GM12878 (cell line): ENCODE results near the gene SPTBN2. TPM values are rescaled to one million over a fixed set of nuclear protein-coding genes. Genes with fewer than 3 reads are reported as not detected.

Experiments used
- ATAC-seq: fragments of 200-7000 bp; cut with Tn5 transposase; 3 replicates; pipeline ENCODE4 v1.9.1; 2020; ENCODE audit warnings: mild to moderate bottlenecking, moderate library complexity
- BruUV-seq: library from RNA; stranded (reverse); fragments of 400-500 nt; replicated peaks from 2 replicates; lab custom pipeline; 2021; lab: Mats Ljungman, UMichigan
- CTCF ChIA-PET: fragments of 300-600 bp; sonication (Branson Sonifier 250); formaldehyde crosslinking; extraction: SDS; loops from one replicate; lab custom pipeline; 2021; ENCODE audit warnings: inconsistent platforms; lab: Yijun Ruan, JAX
- POLR2A ChIA-PET: fragments of 350-600 bp; formaldehyde crosslinking; extraction: SDS; loops from one replicate; lab custom pipeline; 2021; ENCODE audit warnings: inconsistent platforms; lab: Charles Lee
- RAD21 ChIA-PET: fragments of 300-600 bp; sonication (Branson Sonifier 250); formaldehyde crosslinking; loops from one replicate; lab custom pipeline; 2023; ENCODE audit warnings: antibody characterized with exemption; ENCODE audit not compliant: unreplicated experiment; lab: Charles Lee
- SMC1A ChIA-PET: fragments of 300-600 bp; sonication (Branson Sonifier 250); formaldehyde crosslinking; loops from one replicate; lab custom pipeline; 2023; ENCODE audit not compliant: unreplicated experiment, uncharacterized antibody; lab: Charles Lee
- DNase-seq: peaks from one replicate; pipeline ENCODE4 v3.0.0-alpha.2; 2011; ENCODE audit warnings: low read depth, low spot score
- FAIRE-seq: peaks from 3 replicates; lab custom pipeline; 2011; peaks lifted over from hg19 to GRCh38; lab: Jason Lieb, UNC
- H2AFZ ChIP-seq: 2 replicates; pipeline ENCODE4 v1.6.0; 2011; ENCODE audit warnings: low read depth, low read length, control low read depth; ENCODE audit not compliant: control insufficient read depth
- H3K27ac ChIP-seq: 2 replicates; pipeline ENCODE4 v1.5.1; 2011; ENCODE audit warnings: control low read depth; ENCODE audit not compliant: control insufficient read depth, insufficient read depth
- H3K27me3 ChIP-seq, 2 experiments: replicated peaks in 1 of 2; 2 replicates each; pipeline versions ENCODE4 v1.6.0 to v1.6.1; 2011; ENCODE audit warnings: low read length in 1 of 2; ENCODE audit not compliant: control insufficient read depth in 2 of 2, insufficient read depth in 2 of 2
- H3K36me3 ChIP-seq, 2 experiments: 2 replicates each; pipeline ENCODE4 v1.5.1; 2011; ENCODE audit warnings: low read length in 1 of 2; ENCODE audit not compliant: control insufficient read depth in 2 of 2, insufficient read depth in 2 of 2
- H3K4me1 ChIP-seq: 2 replicates; pipeline ENCODE4 v1.6.1; 2011; ENCODE audit warnings: mild to moderate bottlenecking, low read length, moderate library complexity, mixed read lengths; ENCODE audit not compliant: control insufficient read depth, insufficient read depth
- H3K4me2 ChIP-seq: 2 replicates; pipeline ENCODE4 v1.6.0; 2011; ENCODE audit warnings: control low read depth; ENCODE audit not compliant: control insufficient read depth, insufficient read depth
- H3K4me3 ChIP-seq: fragments of 200-600 bp; sonication (generic); 2 replicates; pipeline ENCODE4 v1.5.1; 2016
- H3K79me2 ChIP-seq: 2 replicates; pipeline ENCODE4 v1.6.0; 2011; ENCODE audit warnings: low read length; ENCODE audit not compliant: control insufficient read depth, insufficient read depth
- H3K9ac ChIP-seq: 2 replicates; pipeline ENCODE4 v1.8.0; 2011; ENCODE audit warnings: low read length, control low read depth, mixed read lengths; ENCODE audit not compliant: control insufficient read depth, insufficient read depth
- H3K9me3 ChIP-seq: replicated peaks from 3 replicates; pipeline ENCODE4 v1.5.1; 2011; ENCODE audit warnings: mild to moderate bottlenecking, low read length; ENCODE audit not compliant: control insufficient read depth, insufficient read depth
- H4K20me1 ChIP-seq: 2 replicates; pipeline ENCODE4 v1.6.0; 2011; ENCODE audit not compliant: control insufficient read depth, insufficient read depth
- BACH1 ChIP-seq: fragments of 450-650 bp; IDR thresholded peaks from 2 replicates; pipeline ENCODE4 v1.6.1; 2017; ENCODE audit warnings: mild to moderate bottlenecking, borderline replicate concordance
- BCL3 ChIP-seq: IDR thresholded peaks from 2 replicates; pipeline ENCODE4 v1.6.1; 2011; ENCODE audit warnings: borderline replicate concordance, low read depth, mild to moderate bottlenecking, moderate library complexity, low read length; ENCODE audit not compliant: insufficient read depth, poor library complexity, severe bottlenecking
- CREB1 ChIP-seq: IDR thresholded peaks from 2 replicates; pipeline ENCODE4 v1.6.1; 2012; ENCODE audit warnings: low read depth, mild to moderate bottlenecking, inconsistent platforms
- ELK1 ChIP-seq: IDR thresholded peaks from 2 replicates; pipeline ENCODE4 v1.6.1; 2012; ENCODE audit warnings: low read depth, low read length, improper control_type of control experiment
- FOS ChIP-seq: IDR thresholded peaks from 3 replicates; pipeline ENCODE4 v1.6.1; 2011; ENCODE audit warnings: borderline replicate concordance; ENCODE audit not compliant: insufficient read length; ENCODE audit errors: extremely low read depth
- HDAC2 ChIP-seq: fragments of 200-600 bp; sonication (generic); IDR thresholded peaks from 2 replicates; pipeline ENCODE4 v1.6.1; 2017
- MXI1 ChIP-seq: fragments of 150-350 bp; IDR thresholded peaks from 2 replicates; pipeline ENCODE4 v1.6.1; 2011; ENCODE audit warnings: low read depth, mild to moderate bottlenecking, inconsistent platforms, low read length, improper control_type of control experiment
- NFYB ChIP-seq: IDR thresholded peaks from 2 replicates; pipeline ENCODE4 v1.6.1; 2011; ENCODE audit warnings: low read depth, mild to moderate bottlenecking, low read length, improper control_type of control experiment, moderate library complexity; ENCODE audit not compliant: insufficient read depth
- PKNOX1 ChIP-seq: fragments of 450-650 bp; IDR thresholded peaks from 2 replicates; pipeline ENCODE4 v1.6.1; 2016; ENCODE audit warnings: mild to moderate bottlenecking
- RFX5 ChIP-seq: IDR thresholded peaks from 2 replicates; pipeline ENCODE4 v1.6.1; 2011; ENCODE audit warnings: low read depth, low read length, improper control_type of control experiment
- WGBS: methylation state at CpG from one replicate; pipeline ENCODE4 v1.1.6; 2016; ENCODE audit warnings: low lambda C conversion rate; ENCODE audit not compliant: insufficient replicate concordance, insufficient coverage; ENCODE audit errors: missing lambda C conversion rate; 5-methylcytosine and 5-hydroxymethylcytosine counted together
- in situ Hi-C: fragments of 300-500 bp; cut with MboI; formaldehyde crosslinking; loops from 9 replicates; pipeline ENCODE4 v1.14.3; 2018; ENCODE audit warnings: mixed read lengths
- intact Hi-C: fragments of 100-400 bp; cut with micrococcal nuclease; formaldehyde crosslinking; loops from one replicate; pipeline ENCODE4 v1.14.2; 2022; ENCODE audit not compliant: unreplicated experiment
- polyA plus RNA-seq, 11 experiments: library from polyadenylated mRNA; depleted of rRNA in 4 of 11; unstranded in 6 of 11; stranded (reverse) in 5 of 11; fragments of >200 nt; fragmentation: Nextera tagmentation in 4 of 11; fragmentation: Illumina TruSeq in 1 of 11; extraction: Ambion mirVana in 4 of 11; extraction: Trizol in 1 of 11; gene quantifications; 1 replicate in 1 of 11; 2 replicates in 10 of 11; pipeline versions ENCODE4 v1.2.1 to v1.2.3, GENCODE V29; 2011 to 2016; ENCODE audit warnings: inconsistent platforms in 2 of 11, missing spikeins in 2 of 11, low read depth in 1 of 11
- total RNA-seq, 4 experiments: library from RNA; depleted of rRNA in 3 of 4; stranded (reverse); fragments of >200 nt in 3 of 4; fragmentation: Illumina TruSeq in 1 of 4; extraction: Trizol in 1 of 4; gene quantifications; 2 replicates each; pipeline versions ENCODE4 v1.2.1 to v1.2.3, GENCODE V29; 2013 to 2021
- TF ChIP-seq, protein P1 (sequence below): fragments of 450-650 bp; IDR thresholded peaks from 2 replicates; pipeline ENCODE4 v1.6.1; 2017; ENCODE audit warnings: mild to moderate bottlenecking, moderate library complexity
- TF ChIP-seq, protein P2 (sequence below): fragments of 450-650 bp; IDR thresholded peaks from 2 replicates; pipeline ENCODE4 v1.6.1; 2014; ENCODE audit warnings: mild to moderate bottlenecking

Gene SPTBN2
- total and polyA plus RNA-seq, 10 of the 15 experiments (the other 5 are each of a cell fraction or from before 2014, with no cell fraction given), result 0.38 to 1.0 (median 0.69) TPM; not detected in 5

DNA sequence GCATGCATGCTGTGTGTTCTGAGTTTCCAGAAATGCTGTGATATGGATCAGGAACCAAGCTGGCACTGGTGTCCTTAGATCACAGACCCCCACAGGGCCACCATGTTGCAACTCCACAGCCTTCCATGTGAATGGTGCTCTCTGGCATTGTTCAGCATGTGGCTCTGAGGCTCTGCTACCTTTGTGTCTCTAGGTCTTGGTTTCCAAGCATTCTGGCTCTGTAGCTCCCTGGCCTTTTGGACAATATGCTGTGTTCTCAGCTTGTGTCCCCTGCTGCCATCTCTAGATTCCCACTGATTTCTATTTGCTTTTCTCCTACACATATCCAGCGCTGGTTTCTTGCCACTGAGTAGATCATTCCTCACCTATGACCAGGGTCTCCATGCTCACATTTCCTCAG lies 3.9 kb downstream of the SPTBN2 start:
- ChIA-PET POLR2A (no interaction called here), CTCF (interaction anchor here (1.2 to 1.7 kb wide), 3 partner anchors 13 to 339 kb away, joined by 3 to 8 read pairs (median 4); no protein-coding TSS in a partner anchor), SMC1A (no interaction called here), RAD21 (no interaction called here)
- TF ChIP-seq RFX5, result no peak
- TF ChIP-seq MXI1, result no peak
- no peak for TF ChIP-seq ELK1
- no peak for TF ChIP-seq BCL3
- TF ChIP-seq PKNOX1, result no peak
- TF ChIP-seq BACH1, result no peak
- TF ChIP-seq, protein P1, sequence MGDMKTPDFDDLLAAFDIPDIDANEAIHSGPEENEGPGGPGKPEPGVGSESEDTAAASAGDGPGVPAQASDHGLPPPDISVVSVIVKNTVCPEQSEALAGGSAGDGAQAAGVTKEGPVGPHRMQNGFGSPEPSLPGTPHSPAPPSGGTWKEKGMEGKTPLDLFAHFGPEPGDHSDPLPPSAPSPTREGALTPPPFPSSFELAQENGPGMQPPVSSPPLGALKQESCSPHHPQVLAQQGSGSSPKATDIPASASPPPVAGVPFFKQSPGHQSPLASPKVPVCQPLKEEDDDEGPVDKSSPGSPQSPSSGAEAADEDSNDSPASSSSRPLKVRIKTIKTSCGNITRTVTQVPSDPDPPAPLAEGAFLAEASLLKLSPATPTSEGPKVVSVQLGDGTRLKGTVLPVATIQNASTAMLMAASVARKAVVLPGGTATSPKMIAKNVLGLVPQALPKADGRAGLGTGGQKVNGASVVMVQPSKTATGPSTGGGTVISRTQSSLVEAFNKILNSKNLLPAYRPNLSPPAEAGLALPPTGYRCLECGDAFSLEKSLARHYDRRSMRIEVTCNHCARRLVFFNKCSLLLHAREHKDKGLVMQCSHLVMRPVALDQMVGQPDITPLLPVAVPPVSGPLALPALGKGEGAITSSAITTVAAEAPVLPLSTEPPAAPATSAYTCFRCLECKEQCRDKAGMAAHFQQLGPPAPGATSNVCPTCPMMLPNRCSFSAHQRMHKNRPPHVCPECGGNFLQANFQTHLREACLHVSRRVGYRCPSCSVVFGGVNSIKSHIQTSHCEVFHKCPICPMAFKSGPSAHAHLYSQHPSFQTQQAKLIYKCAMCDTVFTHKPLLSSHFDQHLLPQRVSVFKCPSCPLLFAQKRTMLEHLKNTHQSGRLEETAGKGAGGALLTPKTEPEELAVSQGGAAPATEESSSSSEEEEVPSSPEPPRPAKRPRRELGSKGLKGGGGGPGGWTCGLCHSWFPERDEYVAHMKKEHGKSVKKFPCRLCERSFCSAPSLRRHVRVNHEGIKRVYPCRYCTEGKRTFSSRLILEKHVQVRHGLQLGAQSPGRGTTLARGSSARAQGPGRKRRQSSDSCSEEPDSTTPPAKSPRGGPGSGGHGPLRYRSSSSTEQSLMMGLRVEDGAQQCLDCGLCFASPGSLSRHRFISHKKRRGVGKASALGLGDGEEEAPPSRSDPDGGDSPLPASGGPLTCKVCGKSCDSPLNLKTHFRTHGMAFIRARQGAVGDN, result no peak
- no peak for TF ChIP-seq HDAC2
- no peak for TF ChIP-seq NFYB
- no peak for TF ChIP-seq FOS
- TF ChIP-seq, protein P2, sequence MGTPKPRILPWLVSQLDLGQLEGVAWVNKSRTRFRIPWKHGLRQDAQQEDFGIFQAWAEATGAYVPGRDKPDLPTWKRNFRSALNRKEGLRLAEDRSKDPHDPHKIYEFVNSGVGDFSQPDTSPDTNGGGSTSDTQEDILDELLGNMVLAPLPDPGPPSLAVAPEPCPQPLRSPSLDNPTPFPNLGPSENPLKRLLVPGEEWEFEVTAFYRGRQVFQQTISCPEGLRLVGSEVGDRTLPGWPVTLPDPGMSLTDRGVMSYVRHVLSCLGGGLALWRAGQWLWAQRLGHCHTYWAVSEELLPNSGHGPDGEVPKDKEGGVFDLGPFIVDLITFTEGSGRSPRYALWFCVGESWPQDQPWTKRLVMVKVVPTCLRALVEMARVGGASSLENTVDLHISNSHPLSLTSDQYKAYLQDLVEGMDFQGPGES, result no peak
- no peak for TF ChIP-seq CREB1
- H3K27ac ChIP-seq, result no peak overlapping the region
- H2AFZ ChIP-seq, result no peak overlapping the region
- no peaks in the 10 kb centered on the region for H3K4me1 ChIP-seq
- no peak for DNase-seq
- H3K9me3 ChIP-seq, result no peaks in the 10 kb centered on the region
- no peaks in the 10 kb centered on the region for H3K36me3 ChIP-seq
- no peak overlapping the region for H3K9ac ChIP-seq
- H3K27me3 ChIP-seq, result peaks cover 17 to 21% of the 10 kb centered on the region in 2 experiments
- in situ Hi-C loops (no loop called here), intact Hi-C loops (no loop called here)
- 75% methylated on average over 1 of the region's 1 CpG for WGBS
- H3K79me2 ChIP-seq, result no peaks in the 10 kb centered on the region
- H3K4me2 ChIP-seq, result no peak overlapping the region
- no peak for ATAC-seq
- FAIRE-seq, result no peak
- H4K20me1 ChIP-seq, result no peaks in the 10 kb centered on the region
- BruUV-seq, result no TSS peak
- H3K4me3 ChIP-seq, result no peak overlapping the region
